Neural progenitor cell (in vitro differentiated cells): ENCODE measurements around the gene NEU1. TPM values are rescaled to one million over a fixed set of nuclear protein-coding genes. Genes with fewer than 3 reads are reported as not detected.

Experiments used
- DNase-seq: peaks from one replicate; pipeline ENCODE4 v3.0.0-alpha.2; 2016; ENCODE audit warnings: low spot score
- H2AFZ ChIP-seq: fragments of 200-600 bp; sonication (generic); replicated peaks from 2 replicates; pipeline ENCODE4 v1.6.1; 2016; ENCODE audit warnings: antibody characterized with exemption
- H3F3A ChIP-seq: fragments of 200-600 bp; sonication (generic); 2 replicates; pipeline ENCODE4 v1.6.1; 2016; ENCODE audit warnings: antibody characterized with exemption, low read depth
- H3K27ac ChIP-seq: fragments of 200-600 bp; sonication (generic); 2 replicates; pipeline ENCODE4 v1.5.1; 2016; ENCODE audit warnings: mild to moderate bottlenecking
- H3K27me3 ChIP-seq: fragments of 200-600 bp; sonication (generic); 2 replicates; pipeline ENCODE4 v1.6.1; 2016; ENCODE audit warnings: mild to moderate bottlenecking, moderate library complexity
- H3K36me3 ChIP-seq: fragments of 200-600 bp; sonication (generic); 2 replicates; pipeline ENCODE4 v1.5.1; 2016
- H3K4me1 ChIP-seq: fragments of 200-600 bp; sonication (generic); 2 replicates; pipeline ENCODE4 v1.6.1; 2016; ENCODE audit warnings: mixed run types
- H3K4me2 ChIP-seq: fragments of 200-600 bp; sonication (generic); 2 replicates; pipeline ENCODE4 v1.6.1; 2016
- H3K4me3 ChIP-seq: fragments of 200-600 bp; sonication (generic); 2 replicates; pipeline ENCODE4 v1.5.1; 2016
- H3K79me2 ChIP-seq: fragments of 200-600 bp; sonication (generic); 2 replicates; pipeline ENCODE4 v1.6.1; 2016; ENCODE audit warnings: low read depth
- H3K9ac ChIP-seq: fragments of 200-600 bp; sonication (generic); 2 replicates; pipeline ENCODE4 v1.6.1; 2016
- H3K9me3 ChIP-seq: fragments of 200-600 bp; sonication (generic); 2 replicates; pipeline ENCODE4 v1.5.1; 2016; ENCODE audit warnings: low read depth
- H4K20me1 ChIP-seq: fragments of 200-600 bp; sonication (generic); 2 replicates; pipeline ENCODE4 v1.6.1; 2016; ENCODE audit warnings: low read depth
- H3K27ac Mint-ChIP-seq: 3 replicates; pipeline ENCODE4 v1.8.0; 2021; ENCODE audit warnings: mixed read lengths
- H3K27me3 Mint-ChIP-seq: 2 replicates; pipeline ENCODE4 v1.8.0; 2022; ENCODE audit warnings: low read depth, mild to moderate bottlenecking, inconsistent platforms, moderate library complexity, mixed read lengths; ENCODE audit not compliant: insufficient read depth
- H3K36me3 Mint-ChIP-seq: 3 replicates; pipeline ENCODE4 v1.8.0; 2021; ENCODE audit warnings: mixed read lengths
- H3K4me1 Mint-ChIP-seq: 3 replicates; pipeline ENCODE4 v1.8.0; 2021; ENCODE audit warnings: mixed read lengths
- H3K4me3 Mint-ChIP-seq: 3 replicates; pipeline ENCODE4 v1.8.0; 2021; ENCODE audit warnings: mild to moderate bottlenecking, moderate library complexity, mixed read lengths
- H3K9me3 Mint-ChIP-seq: 3 replicates; pipeline ENCODE4 v1.8.0; 2020; ENCODE audit warnings: mixed read lengths
- EZH2 ChIP-seq: fragments of 200-600 bp; sonication (generic); IDR thresholded peaks from 2 replicates; pipeline ENCODE4 v1.6.1; 2017; ENCODE audit warnings: antibody characterized with exemption, mild to moderate bottlenecking, moderate library complexity
- EZH2phosphoT487 ChIP-seq: fragments of 200-600 bp; sonication (generic); IDR thresholded peaks from 2 replicates; pipeline ENCODE4 v1.6.1; 2017; ENCODE audit warnings: antibody characterized with exemption
- total RNA-seq: library from RNA; depleted of rRNA; stranded (reverse); fragments of >200 nt; gene quantifications from 2 replicates; pipeline ENCODE4 v1.2.3, GENCODE V29; 2015; ENCODE audit warnings: low replicate concordance
- TF ChIP-seq, protein P1 (sequence below): fragments of 200-600 bp; sonication (generic); IDR thresholded peaks from 2 replicates; pipeline ENCODE4 v1.5.1; 2017; ENCODE audit warnings: antibody characterized with exemption, mild to moderate bottlenecking

The NEU1 gene
- total RNA-seq, 1 donor from 2014 or later: 17.4 TPM

GRCh38 chr6:31880616-31881015, 18.0 kb upstream of the NEU1 start:
- Histone ChIP-seq H4K20me1 (no peaks in the 10 kb centered on the region), H3K79me2 (no peaks in the 10 kb centered on the region), H3K4me1 (no peaks in the 10 kb centered on the region), H3K27me3 (no peaks in the 10 kb centered on the region), H3F3A (peaks cover 9% of the 10 kb centered on the region), H3K9me3 (no peaks in the 10 kb centered on the region), H2AFZ (no peak overlapping the region), H3K9ac (no peak overlapping the region), H3K4me2 (no peak overlapping the region), H3K4me3 (no peak overlapping the region), H3K36me3 (no peaks in the 10 kb centered on the region), H3K27ac (no peak overlapping the region)
- Mint-ChIP-seq H3K4me3 (no peak overlapping the region), H3K4me1 (no peaks in the 10 kb centered on the region), H3K9me3 (no peaks in the 10 kb centered on the region), H3K27me3 (peaks cover 3% of the 10 kb centered on the region), H3K27ac (no peak overlapping the region), H3K36me3 (peaks cover 29% of the 10 kb centered on the region)
- DNase-seq: no peak
- no peak for TF ChIP-seq EZH2
- TF ChIP-seq EZH2phosphoT487: no peak
- TF ChIP-seq, protein P1, sequence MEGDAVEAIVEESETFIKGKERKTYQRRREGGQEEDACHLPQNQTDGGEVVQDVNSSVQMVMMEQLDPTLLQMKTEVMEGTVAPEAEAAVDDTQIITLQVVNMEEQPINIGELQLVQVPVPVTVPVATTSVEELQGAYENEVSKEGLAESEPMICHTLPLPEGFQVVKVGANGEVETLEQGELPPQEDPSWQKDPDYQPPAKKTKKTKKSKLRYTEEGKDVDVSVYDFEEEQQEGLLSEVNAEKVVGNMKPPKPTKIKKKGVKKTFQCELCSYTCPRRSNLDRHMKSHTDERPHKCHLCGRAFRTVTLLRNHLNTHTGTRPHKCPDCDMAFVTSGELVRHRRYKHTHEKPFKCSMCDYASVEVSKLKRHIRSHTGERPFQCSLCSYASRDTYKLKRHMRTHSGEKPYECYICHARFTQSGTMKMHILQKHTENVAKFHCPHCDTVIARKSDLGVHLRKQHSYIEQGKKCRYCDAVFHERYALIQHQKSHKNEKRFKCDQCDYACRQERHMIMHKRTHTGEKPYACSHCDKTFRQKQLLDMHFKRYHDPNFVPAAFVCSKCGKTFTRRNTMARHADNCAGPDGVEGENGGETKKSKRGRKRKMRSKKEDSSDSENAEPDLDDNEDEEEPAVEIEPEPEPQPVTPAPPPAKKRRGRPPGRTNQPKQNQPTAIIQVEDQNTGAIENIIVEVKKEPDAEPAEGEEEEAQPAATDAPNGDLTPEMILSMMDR: no peak

DNA sequence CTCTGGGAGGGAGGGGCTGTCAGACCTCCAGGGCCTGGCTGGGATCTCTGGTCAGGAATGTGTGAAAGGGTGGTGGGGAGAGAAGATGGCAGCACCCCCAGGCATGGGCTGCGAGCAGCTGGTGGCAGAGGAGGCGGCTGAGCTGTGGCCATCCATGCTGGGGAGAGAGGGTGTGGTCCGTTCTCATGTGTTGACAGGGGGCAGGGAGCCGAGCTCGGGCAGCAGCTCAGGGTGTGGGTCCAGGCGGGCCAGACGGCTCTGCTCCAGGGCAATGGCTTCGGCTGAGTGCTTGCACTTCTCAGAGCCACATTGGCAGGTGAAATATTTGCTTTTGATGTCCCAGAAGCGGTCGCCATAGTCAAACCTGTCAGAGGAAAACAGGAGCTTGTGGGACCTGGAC, 17.3 kb upstream of the NEU1 start:
- Mint-ChIP-seq H3K9me3 (no peaks in the 10 kb centered on the region), H3K27me3 (peaks cover 3% of the 10 kb centered on the region), H3K36me3 (peaks cover 27% of the 10 kb centered on the region), H3K4me3 (no peak overlapping the region), H3K4me1 (no peaks in the 10 kb centered on the region), H3K27ac (no peak overlapping the region)
- no peaks in the 10 kb centered on the region for H3K4me1 ChIP-seq
- H3F3A ChIP-seq: peaks cover 9% of the 10 kb centered on the region
- no peak overlapping the region for H3K27ac ChIP-seq
- no peaks in the 10 kb centered on the region for H3K9me3 ChIP-seq
- H3K79me2 ChIP-seq: no peaks in the 10 kb centered on the region
- no peak overlapping the region for H3K4me2 ChIP-seq
- no peak for TF ChIP-seq EZH2phosphoT487
- TF ChIP-seq EZH2: no peak
- TF ChIP-seq, protein P1: no peak
- H3K4me3 ChIP-seq: no peak overlapping the region
- no peak overlapping the region for H3K9ac ChIP-seq
- no peaks in the 10 kb centered on the region for H4K20me1 ChIP-seq
- H2AFZ ChIP-seq: no peak overlapping the region
- no peak for DNase-seq
- no peaks in the 10 kb centered on the region for H3K36me3 ChIP-seq
- no peaks in the 10 kb centered on the region for H3K27me3 ChIP-seq

- Mint-ChIP-seq H3K4me1 (no peaks in the 10 kb centered on the region), H3K36me3 (peaks cover 25% of the 10 kb centered on the region), H3K9me3 (no peaks in the 10 kb centered on the region), H3K27me3 (peaks cover 5% of the 10 kb centered on the region), H3K27ac (no peak overlapping the region), H3K4me3 (no peak overlapping the region)
- Histone ChIP-seq H3K4me1 (no peaks in the 10 kb centered on the region), H3K27ac (no peak overlapping the region), H4K20me1 (no peaks in the 10 kb centered on the region), H3K4me2 (no peak overlapping the region), H3K4me3 (no peak overlapping the region), H3F3A (peaks cover 9% of the 10 kb centered on the region), H3K9ac (no peak overlapping the region), H3K27me3 (no peaks in the 10 kb centered on the region), H3K9me3 (no peaks in the 10 kb centered on the region), H2AFZ (no peak overlapping the region), H3K79me2 (no peaks in the 10 kb centered on the region), H3K36me3 (no peaks in the 10 kb centered on the region)
- TF ChIP-seq EZH2 (no peak), EZH2phosphoT487 (no peak)
- TF ChIP-seq, protein P1: no peak
- DNase-seq: no peak
These were observed 16.5 kb upstream of the NEU1 start for GRCh38 chr6:31879143-31879542.

GRCh38 chr6:31878726-31879125, 16.1 kb upstream of the NEU1 start, which contains the start of gene SLC44A4:
TSS of gene SLC44A4 (minus strand) at chr6:31878997. CDS start at chr6:31878980, 17 bp downstream.
- H3K9ac ChIP-seq: no peak within 1 kb of the TSS
- no peak within 1 kb of the TSS for H3K27ac Mint-ChIP-seq
- no peak within 1 kb of the TSS for H3K4me2 ChIP-seq
- H4K20me1 ChIP-seq: no peaks in the 10 kb centered on the region
- H3K4me3 ChIP-seq: no peak within 1 kb of the TSS
- peak within 1 kb of the TSS; percentile 32 for H3K4me3 Mint-ChIP-seq
- H3F3A ChIP-seq: peaks cover 9% of the 10 kb centered on the region
- DNase-seq: no peak
- H3K36me3 ChIP-seq: no peaks in the 10 kb centered on the region
- no peaks in the 10 kb centered on the region for H3K9me3 ChIP-seq
- H3K4me1 Mint-ChIP-seq: no peaks in the 10 kb centered on the region
- H3K36me3 Mint-ChIP-seq: peaks cover 21% of the 10 kb centered on the region
- H3K9me3 Mint-ChIP-seq: no peaks in the 10 kb centered on the region
- no peak within 1 kb of the TSS for H3K27ac ChIP-seq
- no peak within 1 kb of the TSS for H2AFZ ChIP-seq
- TF ChIP-seq EZH2phosphoT487 (no peak), EZH2 (no peak)
- TF ChIP-seq, protein P1: no peak
- no peaks in the 10 kb centered on the region for H3K27me3 ChIP-seq
- peaks cover 5% of the 10 kb centered on the region for H3K27me3 Mint-ChIP-seq
- no peaks in the 10 kb centered on the region for H3K4me1 ChIP-seq
- no peaks in the 10 kb centered on the region for H3K79me2 ChIP-seq
